Smooth muscle cell (in vitro differentiated cells): Measurements from ENCODE around the gene HIPK2. TPM values are rescaled to one million over a fixed set of nuclear protein-coding genes. Genes with fewer than 3 reads are reported as not detected.
A peak's percentile ranks its signal among the peaks of the same experiment; 100 is the strongest.

Source experiments
- DNase-seq: peaks from one replicate; lab custom pipeline; 2025; ENCODE audit not compliant: unreplicated experiment; lab: John Stamatoyannopoulos, UW
- H2AFZ ChIP-seq: fragments of 200-600 bp; sonication (generic); 2 replicates; pipeline ENCODE4 v1.6.0; 2016; ENCODE audit warnings: antibody characterized with exemption, low read depth, mild to moderate bottlenecking
- H3F3A ChIP-seq: fragments of 200-600 bp; sonication (generic); 2 replicates; pipeline ENCODE4 v1.6.0; 2017; ENCODE audit warnings: antibody characterized with exemption, low read depth
- H3K27ac ChIP-seq: fragments of 200-600 bp; sonication (generic); 2 replicates; pipeline ENCODE4 v1.5.1; 2016; ENCODE audit warnings: low read depth, mild to moderate bottlenecking
- H3K27me3 ChIP-seq: fragments of 200-600 bp; sonication (generic); 2 replicates; pipeline ENCODE4 v1.6.1; 2016; ENCODE audit warnings: low read depth, mild to moderate bottlenecking
- H3K36me3 ChIP-seq: fragments of 200-600 bp; sonication (generic); 2 replicates; pipeline ENCODE4 v1.5.1; 2016; ENCODE audit warnings: low read depth
- H3K4me1 ChIP-seq: fragments of 200-600 bp; sonication (generic); 2 replicates; pipeline ENCODE4 v1.5.1; 2016; ENCODE audit warnings: low read depth
- H3K4me2 ChIP-seq: fragments of 200-600 bp; sonication (generic); 2 replicates; pipeline ENCODE4 v1.6.0; 2016; ENCODE audit warnings: mild to moderate bottlenecking
- H3K4me3 ChIP-seq: fragments of 200-600 bp; sonication (generic); 2 replicates; pipeline ENCODE4 v1.5.1; 2016; ENCODE audit warnings: mild to moderate bottlenecking
- H3K79me2 ChIP-seq: fragments of 200-600 bp; sonication (generic); 2 replicates; pipeline ENCODE4 v1.6.0; 2016; ENCODE audit warnings: low read depth, mild to moderate bottlenecking
- H3K9ac ChIP-seq: fragments of 200-600 bp; sonication (generic); 2 replicates; pipeline ENCODE4 v1.6.0; 2016; ENCODE audit warnings: low read depth
- H3K9me3 ChIP-seq: fragments of 200-600 bp; sonication (generic); replicated peaks from 2 replicates; pipeline ENCODE4 v1.5.1; 2016; ENCODE audit warnings: low read depth
- H4K20me1 ChIP-seq: fragments of 200-600 bp; sonication (generic); 2 replicates; pipeline ENCODE4 v1.6.0; 2016; ENCODE audit warnings: low read depth
- WGBS: methylation state at CpG from one replicate; pipeline ENCODE4 v1.1.7; 2016; ENCODE audit warnings: low lambda C conversion rate; 5-methylcytosine and 5-hydroxymethylcytosine counted together
- polyA plus RNA-seq: library from polyadenylated mRNA; unstranded; fragments of >200 nt; fragmentation: Nextera tagmentation; extraction: Ambion mirVana; gene quantifications from 2 replicates; pipeline ENCODE4 v1.2.1, GENCODE V29; 2016
- total RNA-seq: library from RNA; depleted of rRNA; stranded (reverse); fragments of >200 nt; gene quantifications from 2 replicates; pipeline ENCODE4 v1.2.3, GENCODE V29; 2014
- TF ChIP-seq, protein P1 (sequence below): fragments of 200-600 bp; sonication (generic); IDR thresholded peaks from 2 replicates; pipeline ENCODE4 v1.5.1; 2017; ENCODE audit warnings: borderline replicate concordance, mild to moderate bottlenecking, antibody characterized with exemption; ENCODE audit not compliant: insufficient read depth, poor library complexity, severe bottlenecking

The HIPK2 gene
- total and polyA plus RNA-seq, 2 experiments from 2014 or later = 3.0 to 11.2 TPM

DNA sequence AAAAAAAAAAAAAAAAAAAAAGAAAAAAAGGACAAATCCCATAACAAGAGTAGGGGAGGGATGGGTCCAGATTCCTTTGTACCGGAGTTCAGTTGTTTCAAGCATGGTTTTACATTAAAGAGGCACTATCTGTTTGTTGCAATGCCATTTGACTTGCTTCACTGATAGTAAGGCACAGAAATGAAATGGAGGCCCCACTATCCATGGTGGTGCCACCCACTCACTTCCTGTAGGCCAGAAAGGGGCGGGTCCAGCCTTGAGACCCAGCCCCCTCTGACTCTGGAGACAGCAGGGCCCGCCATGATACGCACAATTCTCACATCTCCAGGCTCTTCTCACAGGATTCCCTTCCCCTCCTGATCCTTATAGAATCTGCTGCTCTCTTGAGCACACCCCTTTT lies 154.3 kb downstream of the HIPK2 start:
- H2AFZ ChIP-seq = no peak overlapping the region
- no peaks in the 10 kb centered on the region for H3K79me2 ChIP-seq
- DNase-seq = no peak
- H3K4me2 ChIP-seq = no peak overlapping the region
- no peaks in the 10 kb centered on the region for H3K36me3 ChIP-seq
- no peak overlapping the region for H3K9ac ChIP-seq
- TF ChIP-seq, protein P1, sequence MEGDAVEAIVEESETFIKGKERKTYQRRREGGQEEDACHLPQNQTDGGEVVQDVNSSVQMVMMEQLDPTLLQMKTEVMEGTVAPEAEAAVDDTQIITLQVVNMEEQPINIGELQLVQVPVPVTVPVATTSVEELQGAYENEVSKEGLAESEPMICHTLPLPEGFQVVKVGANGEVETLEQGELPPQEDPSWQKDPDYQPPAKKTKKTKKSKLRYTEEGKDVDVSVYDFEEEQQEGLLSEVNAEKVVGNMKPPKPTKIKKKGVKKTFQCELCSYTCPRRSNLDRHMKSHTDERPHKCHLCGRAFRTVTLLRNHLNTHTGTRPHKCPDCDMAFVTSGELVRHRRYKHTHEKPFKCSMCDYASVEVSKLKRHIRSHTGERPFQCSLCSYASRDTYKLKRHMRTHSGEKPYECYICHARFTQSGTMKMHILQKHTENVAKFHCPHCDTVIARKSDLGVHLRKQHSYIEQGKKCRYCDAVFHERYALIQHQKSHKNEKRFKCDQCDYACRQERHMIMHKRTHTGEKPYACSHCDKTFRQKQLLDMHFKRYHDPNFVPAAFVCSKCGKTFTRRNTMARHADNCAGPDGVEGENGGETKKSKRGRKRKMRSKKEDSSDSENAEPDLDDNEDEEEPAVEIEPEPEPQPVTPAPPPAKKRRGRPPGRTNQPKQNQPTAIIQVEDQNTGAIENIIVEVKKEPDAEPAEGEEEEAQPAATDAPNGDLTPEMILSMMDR = no peak
- no peaks in the 10 kb centered on the region for H3K9me3 ChIP-seq
- no peaks in the 10 kb centered on the region for H3K27me3 ChIP-seq
- H4K20me1 ChIP-seq = no peaks in the 10 kb centered on the region
- no peaks in the 10 kb centered on the region for H3K4me1 ChIP-seq
- H3K27ac ChIP-seq = no peak overlapping the region
- WGBS = 92% methylated on average over 4 of the region's 4 CpGs
- no peaks in the 10 kb centered on the region for H3F3A ChIP-seq
- no peak overlapping the region for H3K4me3 ChIP-seq

DNA sequence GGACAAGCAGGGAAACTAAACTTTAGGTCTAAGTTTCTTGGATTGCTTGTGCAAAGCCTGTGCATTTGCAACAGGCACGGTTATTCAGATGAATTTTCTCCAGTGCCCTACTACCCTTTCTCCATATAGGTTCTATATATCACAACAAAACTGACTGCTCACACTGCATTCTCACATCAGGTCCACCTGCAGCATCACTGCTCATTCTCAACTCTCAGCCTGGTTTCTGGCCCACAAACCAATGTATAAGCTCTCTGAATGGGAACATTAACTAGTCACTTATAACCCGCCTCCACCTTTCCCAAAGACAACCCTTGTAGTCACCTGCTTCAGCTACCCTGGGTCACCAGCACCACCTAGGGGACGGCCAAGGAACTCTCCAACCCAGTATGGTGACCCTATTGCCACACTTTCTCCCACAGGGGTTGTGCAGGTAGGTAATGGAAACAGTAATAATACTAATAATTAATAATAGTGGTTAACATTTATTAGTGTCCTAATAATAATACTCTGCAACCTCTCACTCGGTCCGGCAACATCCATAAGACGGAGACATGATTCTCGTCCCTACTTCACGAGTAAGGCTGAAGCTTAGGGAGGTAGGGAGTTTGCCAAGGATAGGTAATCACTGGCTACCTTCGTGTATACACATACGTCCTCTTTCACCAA lies 157.0 kb downstream of the HIPK2 start:
- DNase-seq = no peak
- TF ChIP-seq, protein P1 = peak; percentile 61
- no peaks in the 10 kb centered on the region for H3K4me1 ChIP-seq
- no peaks in the 10 kb centered on the region for H3F3A ChIP-seq
- no peak overlapping the region for H3K27ac ChIP-seq
- no peak overlapping the region for H3K9ac ChIP-seq
- WGBS = 78% methylated on average over 10 of the region's 10 CpGs
- H3K9me3 ChIP-seq = no peaks in the 10 kb centered on the region
- no peaks in the 10 kb centered on the region for H4K20me1 ChIP-seq
- no peaks in the 10 kb centered on the region for H3K79me2 ChIP-seq
- H3K36me3 ChIP-seq = no peaks in the 10 kb centered on the region
- H3K4me3 ChIP-seq = no peak overlapping the region
- no peaks in the 10 kb centered on the region for H3K27me3 ChIP-seq
- H2AFZ ChIP-seq = no peak overlapping the region
- H3K4me2 ChIP-seq = no peak overlapping the region

DNA sequence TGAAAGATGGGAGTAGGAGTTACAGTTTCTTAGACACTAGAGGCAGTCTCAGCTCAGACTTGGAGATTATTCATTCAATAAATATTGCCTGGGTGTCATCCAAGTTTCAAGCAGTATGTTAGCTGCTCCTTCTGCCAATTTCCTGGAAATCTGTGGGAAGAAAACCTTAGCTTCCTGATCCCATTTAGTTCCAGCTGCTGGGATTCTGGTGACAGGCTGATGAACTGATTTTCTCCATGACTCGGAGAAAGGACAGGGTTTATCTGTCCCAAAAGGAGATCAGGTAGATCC lies 158.5 kb downstream of the HIPK2 start:
- Histone ChIP-seq H3K36me3 (no peaks in the 10 kb centered on the region), H3K9ac (no peak overlapping the region), H3K27ac (no peak overlapping the region), H3K4me2 (no peak overlapping the region), H3F3A (no peaks in the 10 kb centered on the region), H3K79me2 (no peaks in the 10 kb centered on the region), H3K4me1 (no peaks in the 10 kb centered on the region), H3K27me3 (no peaks in the 10 kb centered on the region), H3K4me3 (no peak overlapping the region), H3K9me3 (no peaks in the 10 kb centered on the region), H2AFZ (no peak overlapping the region), H4K20me1 (no peaks in the 10 kb centered on the region)
- DNase-seq = no peak
- WGBS = 96% methylated on average over 1 of the region's 1 CpG
- TF ChIP-seq, protein P1 = no peak
